Esophagus muscularis mucosa (tissue), 4 donors: ENCODE data around the gene TMCC1. TPM values are rescaled to one million over a fixed set of nuclear protein-coding genes. Genes with fewer than 3 reads are reported as not detected.

Experiments
- DNase-seq: peaks from one replicate; pipeline ENCODE4 v3.0.0-alpha.2; 2017; ENCODE audit errors: extremely low spot score
- H3K27ac ChIP-seq, 4 donors: fragments of 200-600 bp; sonication (generic); replicated peaks in 1 of 4; 1 replicate in 3 of 4; 2 replicates in 1 of 4; pipeline ENCODE4 v1.5.1; 2016 to 2019; ENCODE audit warnings: mild to moderate bottlenecking in 1 of 4
- H3K27me3 ChIP-seq, 4 donors: fragments of 200-600 bp; sonication (generic); one replicate each; pipeline versions ENCODE4 v1.5.1 to v1.6.0; 2016 to 2019
- H3K36me3 ChIP-seq, 4 donors: fragments of 200-600 bp; sonication (generic); one replicate each; pipeline ENCODE4 v1.5.1; 2016 to 2019
- H3K4me1 ChIP-seq, 4 donors: fragments of 200-600 bp; sonication (generic); one replicate each; pipeline ENCODE4 v1.5.1; 2016 to 2019
- H3K4me3 ChIP-seq, 4 donors: fragments of 200-600 bp; sonication (generic); 1 replicate in 2 of 4; 2 replicates in 2 of 4; pipeline ENCODE4 v1.5.1; 2016 to 2019; ENCODE audit warnings: mild to moderate bottlenecking in 4 of 4, moderate library complexity in 1 of 4
- H3K9me3 ChIP-seq, 4 donors: fragments of 200-600 bp; sonication (generic); 1 replicate in 3 of 4; 2 replicates in 1 of 4; pipeline ENCODE4 v1.5.1; 2016 to 2019
- EP300 ChIP-seq: sonication (generic); formaldehyde crosslinking; IDR thresholded peaks from one replicate; pipeline ENCODE4 v1.6.1; 2017; ENCODE audit warnings: antibody characterized with exemption
- POLR2A ChIP-seq: fragments of 450-650 bp; IDR thresholded peaks from one replicate; pipeline ENCODE4 v1.6.1; 2017; ENCODE audit warnings: antibody characterized with exemption, moderate library complexity, mild to moderate bottlenecking, low read depth
- POLR2AphosphoS5 ChIP-seq, 2 donors: sonication (generic); formaldehyde crosslinking; IDR thresholded peaks; one replicate each; pipeline ENCODE4 v1.6.1; 2017; ENCODE audit warnings: antibody characterized with exemption in 2 of 2
- WGBS: methylation state at CpG from one replicate; pipeline ENCODE4 v1.1.5; 2018; 5-methylcytosine and 5-hydroxymethylcytosine counted together
- intact Hi-C: fragments of 100-400 bp; cut with DNase I; formaldehyde crosslinking; loops from one replicate; pipeline ENCODE4 v1.15.1; 2023
- total RNA-seq, 4 donors: library from RNA; depleted of rRNA; stranded (reverse); fragments of >200 nt; gene quantifications; one replicate each; pipeline versions ENCODE4 v1.1.0 to v1.2.1, GENCODE V29; 2016
- TF ChIP-seq, protein P1 (sequence below), 3 experiments: fragments of 200-600 bp in 2 of 3; fragments of 450-650 bp in 1 of 3; sonication (generic) in 2 of 3; IDR thresholded peaks; one replicate each; pipeline ENCODE4 v1.5.1; 2017 to 2019; ENCODE audit warnings: antibody characterized with exemption in 3 of 3, mild to moderate bottlenecking in 2 of 3, moderate library complexity in 1 of 3

The TMCC1 gene
- total RNA-seq, 4 donors from 2014 or later, result 24.5 to 36.2 (median 28.9) TPM

- WGBS, result 68% methylated on average over 4 of the region's 5 CpGs
- no peak for DNase-seq
- H3K4me3 ChIP-seq, result no peak overlapping the region
- H3K4me1 ChIP-seq, result peaks cover 78 to 91% (median 87%) of the 10 kb centered on the region in 4 donors
- H3K27me3 ChIP-seq, result no peaks in the 10 kb centered on the region
- peak overlapping the region; percentile 43 to 70 (median 54) for H3K27ac ChIP-seq
- intact Hi-C loops, result no loop called here
- TF ChIP-seq POLR2A, result no peak
- TF ChIP-seq POLR2AphosphoS5 (IDR thresholded peaks at IDR 0.05), result peak; percentile 48 to 51
- H3K9me3 ChIP-seq, result no peaks in the 10 kb centered on the region
- no peaks in the 10 kb centered on the region for H3K36me3 ChIP-seq
These were observed 278.6 kb downstream of the TMCC1 start for GRCh38 chr3:129614927-129615363.

GRCh38 chr3:129614435-129614834 is 279.1 kb downstream of the TMCC1 start:
- Histone ChIP-seq H3K27me3 (no peaks in the 10 kb centered on the region), H3K36me3 (no peaks in the 10 kb centered on the region), H3K9me3 (no peaks in the 10 kb centered on the region), H3K4me3 (no peak overlapping the region), H3K27ac (peak overlapping the region in 3 of 4 donors; percentile 18 to 70 (median 43)), H3K4me1 (peaks cover 75 to 89% (median 87%) of the 10 kb centered on the region in 4 donors)
- no peak for DNase-seq
- TF ChIP-seq EP300 (no peak), POLR2AphosphoS5 (IDR thresholded peaks at IDR 0.05) (no peak), POLR2A (no peak)
- TF ChIP-seq, protein P1, sequence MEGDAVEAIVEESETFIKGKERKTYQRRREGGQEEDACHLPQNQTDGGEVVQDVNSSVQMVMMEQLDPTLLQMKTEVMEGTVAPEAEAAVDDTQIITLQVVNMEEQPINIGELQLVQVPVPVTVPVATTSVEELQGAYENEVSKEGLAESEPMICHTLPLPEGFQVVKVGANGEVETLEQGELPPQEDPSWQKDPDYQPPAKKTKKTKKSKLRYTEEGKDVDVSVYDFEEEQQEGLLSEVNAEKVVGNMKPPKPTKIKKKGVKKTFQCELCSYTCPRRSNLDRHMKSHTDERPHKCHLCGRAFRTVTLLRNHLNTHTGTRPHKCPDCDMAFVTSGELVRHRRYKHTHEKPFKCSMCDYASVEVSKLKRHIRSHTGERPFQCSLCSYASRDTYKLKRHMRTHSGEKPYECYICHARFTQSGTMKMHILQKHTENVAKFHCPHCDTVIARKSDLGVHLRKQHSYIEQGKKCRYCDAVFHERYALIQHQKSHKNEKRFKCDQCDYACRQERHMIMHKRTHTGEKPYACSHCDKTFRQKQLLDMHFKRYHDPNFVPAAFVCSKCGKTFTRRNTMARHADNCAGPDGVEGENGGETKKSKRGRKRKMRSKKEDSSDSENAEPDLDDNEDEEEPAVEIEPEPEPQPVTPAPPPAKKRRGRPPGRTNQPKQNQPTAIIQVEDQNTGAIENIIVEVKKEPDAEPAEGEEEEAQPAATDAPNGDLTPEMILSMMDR (IDR thresholded peaks at IDR 0.05), result no peak
- WGBS, result 100% methylated on average over 2 of the region's 9 CpGs
- intact Hi-C loops, result no loop called here

DNA sequence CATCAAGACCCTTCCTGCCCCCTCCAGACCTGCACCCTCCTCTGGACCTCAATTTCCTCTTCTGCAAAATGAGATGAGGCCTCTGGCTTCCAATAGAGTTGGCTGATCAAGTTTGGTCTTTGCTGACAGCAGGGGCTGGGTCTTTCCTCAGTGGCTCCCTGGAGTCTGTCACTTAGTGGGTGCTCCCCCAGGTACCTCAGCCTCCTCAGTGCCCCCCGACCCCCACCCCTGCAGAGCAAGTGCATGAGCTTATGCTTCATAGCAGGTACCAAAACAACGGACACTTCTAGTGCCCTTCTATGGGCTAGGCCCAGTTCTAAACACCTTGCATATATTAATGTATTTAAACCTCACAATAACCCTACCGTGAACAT is 280.2 kb downstream of the TMCC1 start:
- DNase-seq, result no peak
- no peaks in the 10 kb centered on the region for H3K36me3 ChIP-seq
- H3K27ac ChIP-seq, result peak overlapping the region in 2 of 4 donors; percentile 59 to 60
- no peaks in the 10 kb centered on the region for H3K9me3 ChIP-seq
- intact Hi-C loops, result no loop called here
- no peak overlapping the region for H3K4me3 ChIP-seq
- 79% methylated on average over 3 of the region's 3 CpGs for WGBS
- H3K27me3 ChIP-seq, result no peaks in the 10 kb centered on the region
- TF ChIP-seq POLR2AphosphoS5 (IDR thresholded peaks at IDR 0.05) (no peak), POLR2A (no peak), EP300 (no peak)
- TF ChIP-seq, protein P1 (IDR thresholded peaks at IDR 0.05), result no peak
- peaks cover 75 to 89% (median 87%) of the 10 kb centered on the region in 4 donors for H3K4me1 ChIP-seq

GRCh38 chr3:129612534-129613366 is 280.8 kb downstream of the TMCC1 start:
- peaks cover 75 to 89% (median 87%) of the 10 kb centered on the region in 4 donors for H3K4me1 ChIP-seq
- H3K9me3 ChIP-seq, result no peaks in the 10 kb centered on the region
- no peak overlapping the region for H3K4me3 ChIP-seq
- WGBS, result 50% methylated on average over 11 of the region's 16 CpGs
- TF ChIP-seq EP300, result no peak
- no peak for TF ChIP-seq POLR2A
- no peak for TF ChIP-seq POLR2AphosphoS5 (IDR thresholded peaks at IDR 0.05)
- TF ChIP-seq, protein P1 (IDR thresholded peaks at IDR 0.05), result no peak
- intact Hi-C loops, result no loop called here
- DNase-seq, result no peak
- H3K27me3 ChIP-seq, result no peaks in the 10 kb centered on the region
- H3K36me3 ChIP-seq, result no peaks in the 10 kb centered on the region
- H3K27ac ChIP-seq, result peak overlapping the region; percentile 59 to 68 (median 60)

- TF ChIP-seq EP300 (no peak), POLR2AphosphoS5 (IDR thresholded peaks at IDR 0.05) (peak in 1 of 2 donors; percentile 35)
- Histone ChIP-seq H3K27ac (peak overlapping the region; percentile 59 to 68 (median 60)), H3K4me1 (peaks cover 76 to 89% (median 88%) of the 10 kb centered on the region in 4 donors), H3K27me3 (no peaks in the 10 kb centered on the region), H3K9me3 (no peaks in the 10 kb centered on the region), H3K4me3 (no peak overlapping the region), H3K36me3 (no peaks in the 10 kb centered on the region)
- DNase-seq, result no peak
- intact Hi-C loops, result no loop called here
- 48% methylated on average over 19 of the region's 25 CpGs for WGBS
These were observed 281.5 kb downstream of the TMCC1 start for GRCh38 chr3:129611812-129612533.
